HepG2 (cell line): ENCODE measurements around the gene PKIG. TPM values are rescaled to one million over a fixed set of nuclear protein-coding genes. Genes with fewer than 3 reads are reported as not detected.

ENCODE experiments used
- ATAC-seq: fragments of 200-7000 bp; cut with Tn5 transposase; 3 replicates; pipeline ENCODE4 v1.9.1; 2020; ENCODE audit warnings: mild to moderate bottlenecking, moderate library complexity
- BruUV-seq: library from RNA; stranded (reverse); fragments of 400-500 nt; replicated peaks from 2 replicates; lab custom pipeline; 2021; lab: Mats Ljungman, UMichigan
- CTCF ChIA-PET: fragments of 300-600 bp; formaldehyde crosslinking; extraction: SDS; loops from one replicate; lab custom pipeline; 2021; ENCODE audit warnings: low total read pairs, inconsistent platforms, low intra/inter-chr PET ratio; lab: Yijun Ruan, JAX
- POLR2A ChIA-PET: fragments of 350-600 bp; sonication (Branson Sonifier 250); formaldehyde crosslinking; loops from one replicate; lab custom pipeline; 2020; ENCODE audit warnings: antibody characterized with exemption, inconsistent platforms; lab: Yijun Ruan, JAX
- DNase-seq: peaks from one replicate; pipeline ENCODE4 v3.0.0-alpha.2; 2015; ENCODE audit warnings: low spot score
- FAIRE-seq: peaks from 3 replicates; lab custom pipeline; 2011; peaks lifted over from hg19 to GRCh38; lab: Jason Lieb, UNC
- H2AFZ ChIP-seq: one replicate; pipeline ENCODE4 v1.6.1; 2011; ENCODE audit warnings: low read length, inconsistent platforms
- H3K27ac ChIP-seq: fragments of 300-600 bp; 3 replicates; pipeline ENCODE4 v1.8.0; 2011; ENCODE audit warnings: mixed run types, mild to moderate bottlenecking, mixed read lengths, low read length, inconsistent platforms; ENCODE audit not compliant: insufficient read depth; ENCODE audit errors: extremely low read length
- H3K27me3 ChIP-seq, 2 experiments: fragments of 200-600 bp in 1 of 2; 2 replicates in 1 of 2; 3 replicates in 1 of 2; pipeline versions ENCODE4 v1.6.0 to v1.8.0; 2011; ENCODE audit warnings: low read length in 2 of 2, mild to moderate bottlenecking in 2 of 2, moderate library complexity in 2 of 2, inconsistent platforms in 1 of 2; ENCODE audit not compliant: insufficient read depth in 2 of 2, control insufficient read depth in 1 of 2
- H3K36me3 ChIP-seq, 2 experiments: fragments of 200-600 bp in 1 of 2; replicated peaks in 1 of 2; 2 replicates in 1 of 2; 3 replicates in 1 of 2; pipeline versions ENCODE4 v1.5.1 to v1.8.0; 2011; ENCODE audit warnings: low read length in 2 of 2, inconsistent platforms in 1 of 2; ENCODE audit not compliant: insufficient read depth in 2 of 2, control insufficient read depth in 1 of 2
- H3K4me1 ChIP-seq: 2 replicates; pipeline ENCODE4 v1.5.1; 2012; ENCODE audit warnings: low read length, inconsistent platforms; ENCODE audit not compliant: insufficient read depth
- H3K4me2 ChIP-seq: 2 replicates; pipeline ENCODE4 v1.6.0; 2011; ENCODE audit warnings: low read depth, low read length, inconsistent platforms
- H3K4me3 ChIP-seq, 3 experiments: fragments of 200-600 bp in 1 of 3; sonication (generic), shearing (Covaris generic) in 1 of 3; replicated peaks in 1 of 3; 2 replicates each; pipeline ENCODE4 v1.5.1; 2011 to 2016; ENCODE audit warnings: low read length in 3 of 3, inconsistent platforms in 2 of 3, low read depth in 2 of 3, mild to moderate bottlenecking in 2 of 3, control low read depth in 1 of 3, mixed read lengths in 1 of 3; ENCODE audit not compliant: insufficient read depth in 1 of 3
- H3K79me2 ChIP-seq: one replicate; pipeline ENCODE4 v1.6.1; 2011; ENCODE audit warnings: low read length, inconsistent platforms; ENCODE audit not compliant: insufficient read depth
- H3K9ac ChIP-seq: 2 replicates; pipeline ENCODE4 v1.6.0; 2011; ENCODE audit warnings: mild to moderate bottlenecking, low read depth, low read length, inconsistent platforms; ENCODE audit not compliant: insufficient read depth
- H3K9me3 ChIP-seq: 2 replicates; pipeline ENCODE4 v1.5.1; 2012; ENCODE audit warnings: mild to moderate bottlenecking, low read length
- H4K20me1 ChIP-seq: 2 replicates; pipeline ENCODE4 v1.6.0; 2011; ENCODE audit warnings: inconsistent platforms, mild to moderate bottlenecking, low read length, moderate library complexity; ENCODE audit not compliant: insufficient read depth
- ATF2 ChIP-seq: sonication (generic); formaldehyde crosslinking; IDR thresholded peaks from 2 replicates; pipeline ENCODE4 v1.4.0; 2020; ENCODE audit warnings: missing genetic modification reagents
- JUNB ChIP-seq: sonication (generic); formaldehyde crosslinking; IDR thresholded peaks from 2 replicates; pipeline ENCODE4 v1.8.0; 2022; ENCODE audit warnings: missing genetic modification reagents, mild to moderate bottlenecking, borderline replicate concordance
- MED1 ChIP-seq: sonication (generic); formaldehyde crosslinking; IDR thresholded peaks from 2 replicates; pipeline ENCODE4 v1.4.0; 2020; ENCODE audit warnings: missing genetic modification reagents
- MYC ChIP-seq: sonication (generic); formaldehyde crosslinking; IDR thresholded peaks from 2 replicates; pipeline ENCODE4 v1.9.0; 2021; ENCODE audit warnings: missing genetic modification reagents, borderline replicate concordance
- PCBP1 ChIP-seq: fragments of 200-400 bp; formaldehyde crosslinking; IDR thresholded peaks from 2 replicates; pipeline ENCODE4 v1.6.1; 2017; ENCODE audit warnings: mild to moderate bottlenecking, low read depth, low read length, borderline replicate concordance
- SRF ChIP-seq: IDR thresholded peaks from 2 replicates; pipeline ENCODE4 v1.6.1; 2011; ENCODE audit warnings: mild to moderate bottlenecking, low read depth, low read length, moderate library complexity
- ZMYM3 ChIP-seq: sonication (generic); formaldehyde crosslinking; IDR thresholded peaks from 2 replicates; pipeline ENCODE4 v1.5.1; 2020; ENCODE audit warnings: mild to moderate bottlenecking, missing genetic modification reagents
- ZNF121 ChIP-seq: sonication (generic); formaldehyde crosslinking; IDR thresholded peaks from 2 replicates; pipeline ENCODE4 v1.5.0; 2020; ENCODE audit warnings: mild to moderate bottlenecking, missing genetic modification reagents
- ZNF607 ChIP-seq: sonication (generic); formaldehyde crosslinking; IDR thresholded peaks from 2 replicates; pipeline ENCODE4 v1.5.1; 2020; ENCODE audit warnings: missing genetic modification reagents, mild to moderate bottlenecking, borderline replicate concordance
- ZNF619 ChIP-seq: sonication (generic); formaldehyde crosslinking; IDR thresholded peaks from 2 replicates; pipeline ENCODE4 v1.4.0; 2020; ENCODE audit warnings: mild to moderate bottlenecking, missing genetic modification reagents
- ZNF629 ChIP-seq: sonication (generic); formaldehyde crosslinking; conservative IDR thresholded peaks from 2 replicates; pipeline ENCODE4 v1.5.0; 2020; ENCODE audit warnings: missing genetic modification reagents
- WGBS: methylation state at CpG from one replicate; pipeline ENCODE4 v1.1.6; 2017; ENCODE audit warnings: low lambda C conversion rate; 5-methylcytosine and 5-hydroxymethylcytosine counted together
- in situ Hi-C: cut with HindIII; loops from 2 replicates; pipeline ENCODE4 v1.10.0; 2017; ENCODE audit warnings: low pct_unique_long_range_greater_than_20kb; ENCODE audit not compliant: extremely low pct_ligation_motif_present
- intact Hi-C: fragments of 100-400 bp; cut with micrococcal nuclease; formaldehyde crosslinking; loops from one replicate; pipeline ENCODE4 v1.10.0; 2022; ENCODE audit not compliant: unreplicated experiment
- polyA plus RNA-seq, 8 experiments: library from polyadenylated mRNA; depleted of rRNA in 3 of 8; stranded (reverse) in 7 of 8; unstranded in 1 of 8; fragments of >200 nt; fragmentation: Illumina TruSeq in 4 of 8; extraction: Trizol in 4 of 8; gene quantifications; 2 replicates each; pipeline versions ENCODE4 v1.2.1 to v1.2.3, GENCODE V29; 2011 to 2016; ENCODE audit warnings: low read depth in 4 of 8, missing spikeins in 1 of 8, mixed read lengths in 1 of 8; ENCODE audit not compliant: insufficient read depth in 1 of 8
- total RNA-seq, 5 experiments: library from RNA; depleted of rRNA; stranded (reverse); fragments of >200 nt; fragmentation: Illumina TruSeq; extraction: Trizol; gene quantifications; 2 replicates each; pipeline ENCODE4 v1.2.3, GENCODE V29; 2016; ENCODE audit warnings: low read depth in 1 of 5
- TF ChIP-seq, protein P1 (sequence below): sonication (generic); formaldehyde crosslinking; IDR thresholded peaks from 2 replicates; pipeline ENCODE4 v1.5.1; 2020; ENCODE audit warnings: mild to moderate bottlenecking, missing genetic modification reagents
- TF ChIP-seq, protein P2 (sequence below): sonication (generic); formaldehyde crosslinking; IDR thresholded peaks from 2 replicates; pipeline ENCODE4 v1.4.0; 2020; ENCODE audit warnings: mild to moderate bottlenecking, missing genetic modification reagents

The PKIG gene
- total and polyA plus RNA-seq, 2 of the 13 experiments (the other 11 are each of a cell fraction or from before 2014, with no cell fraction given) = 30.8 to 44.5 TPM

GRCh38 chr20:44637522-44638372 is 55.4 kb downstream of the PKIG start:
- H2AFZ ChIP-seq = no peak overlapping the region
- no peaks in the 10 kb centered on the region for H3K9me3 ChIP-seq
- H4K20me1 ChIP-seq = no peaks in the 10 kb centered on the region
- no peak overlapping the region for H3K27ac ChIP-seq
- peak; percentile 65 for TF ChIP-seq ZNF629 (CRISPR knock-in tag)
- TF ChIP-seq ATF2 (CRISPR knock-in tag) = no peak
- no peak for TF ChIP-seq ZNF607 (CRISPR knock-in tag)
- TF ChIP-seq JUNB (CRISPR knock-in tag) = no peak
- BruUV-seq = no TSS peak
- CTCF ChIA-PET = no interaction called here
- ATAC-seq = no peak
- H3K79me2 ChIP-seq = no peaks in the 10 kb centered on the region
- H3K27me3 ChIP-seq = no peaks in the 10 kb centered on the region
- FAIRE-seq = peak; percentile 36
- no peak overlapping the region for H3K9ac ChIP-seq
- H3K4me2 ChIP-seq = no peak overlapping the region
- no peak overlapping the region for H3K4me3 ChIP-seq
- WGBS = 74% methylated on average over 11 of the region's 11 CpGs
- in situ Hi-C loops (no loop called here), intact Hi-C loops (no loop called here)
- H3K4me1 ChIP-seq = peaks cover 17% of the 10 kb centered on the region
- no peak for DNase-seq
- POLR2A ChIA-PET = no interaction called here
- H3K36me3 ChIP-seq = no peaks in the 10 kb centered on the region

DNA sequence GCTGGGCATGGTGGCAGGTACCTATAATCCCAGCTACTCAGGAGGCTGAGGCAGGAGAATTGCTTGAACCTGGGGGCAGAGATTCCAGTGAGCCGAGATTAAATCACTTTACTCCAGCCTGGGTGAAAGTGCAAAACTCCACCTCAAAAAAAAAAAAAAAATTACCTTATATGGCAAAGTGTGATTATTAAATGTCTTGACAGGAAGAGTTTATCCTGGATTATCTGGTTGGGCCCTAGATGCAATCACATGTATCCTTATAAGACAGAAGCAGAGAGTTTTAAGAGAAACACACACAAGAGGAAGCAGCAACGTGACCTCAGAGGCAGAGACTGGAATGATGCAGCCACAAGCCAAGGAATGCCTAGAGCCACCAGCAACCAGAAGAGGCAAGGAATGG is 58.1 kb downstream of the PKIG start:
- Histone ChIP-seq H3K27me3 (no peaks in the 10 kb centered on the region), H3K4me2 (no peak overlapping the region), H3K36me3 (no peaks in the 10 kb centered on the region), H3K4me3 (no peak overlapping the region), H3K4me1 (peaks cover 28% of the 10 kb centered on the region), H4K20me1 (no peaks in the 10 kb centered on the region), H2AFZ (no peak overlapping the region), H3K9ac (no peak overlapping the region), H3K9me3 (no peaks in the 10 kb centered on the region), H3K27ac (no peak overlapping the region), H3K79me2 (no peaks in the 10 kb centered on the region)
- 87% methylated on average over 2 of the region's 2 CpGs for WGBS
- POLR2A ChIA-PET = no interaction called here
- BruUV-seq = no TSS peak
- CTCF ChIA-PET = no interaction called here
- DNase-seq (no peak), ATAC-seq (no peak), FAIRE-seq (no peak)
- in situ Hi-C loops (no loop called here), intact Hi-C loops (no loop called here)
- TF ChIP-seq MYC = no peak
- TF ChIP-seq ZNF121 = no peak
- peak; percentile 78 for TF ChIP-seq SRF
- TF ChIP-seq, protein P1, sequence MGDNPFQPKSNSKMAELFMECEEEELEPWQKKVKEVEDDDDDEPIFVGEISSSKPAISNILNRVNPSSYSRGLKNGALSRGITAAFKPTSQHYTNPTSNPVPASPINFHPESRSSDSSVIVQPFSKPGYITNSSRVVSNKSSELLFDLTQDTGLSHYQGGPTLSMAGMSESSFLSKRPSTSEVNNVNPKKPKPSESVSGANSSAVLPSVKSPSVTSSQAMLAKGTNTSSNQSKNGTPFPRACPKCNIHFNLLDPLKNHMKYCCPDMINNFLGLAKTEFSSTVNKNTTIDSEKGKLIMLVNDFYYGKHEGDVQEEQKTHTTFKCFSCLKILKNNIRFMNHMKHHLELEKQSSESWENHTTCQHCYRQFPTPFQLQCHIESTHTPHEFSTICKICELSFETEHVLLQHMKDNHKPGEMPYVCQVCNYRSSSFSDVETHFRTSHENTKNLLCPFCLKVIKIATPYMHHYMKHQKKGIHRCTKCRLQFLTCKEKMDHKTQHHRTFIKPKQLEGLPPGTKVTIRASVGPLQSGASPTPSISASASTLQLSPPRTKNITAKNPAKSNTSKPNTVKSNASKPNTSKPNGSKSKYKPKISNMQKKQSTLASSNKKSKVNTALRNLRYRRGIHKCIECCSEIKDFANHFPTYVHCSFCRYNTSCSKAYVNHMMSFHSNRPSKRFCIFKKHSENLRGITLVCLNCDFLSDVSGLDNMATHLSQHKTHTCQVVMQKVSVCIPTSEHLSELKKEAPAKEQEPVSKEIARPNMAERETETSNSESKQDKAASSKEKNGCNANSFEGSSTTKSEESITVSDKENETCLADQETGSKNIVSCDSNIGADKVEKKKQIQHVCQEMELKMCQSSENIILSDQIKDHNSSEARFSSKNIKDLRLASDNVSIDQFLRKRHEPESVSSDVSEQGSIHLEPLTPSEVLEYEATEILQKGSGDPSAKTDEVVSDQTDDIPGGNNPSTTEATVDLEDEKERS (CRISPR knock-in tag) = 0 out of 2 replicates have a peak, but pooled peaks have one; percentile 64
- TF ChIP-seq ZNF619 (CRISPR knock-in tag) = no peak
- TF ChIP-seq MED1 = no peak
- peak; percentile 46; the same call in 1 of the 2 replicates for TF ChIP-seq ZMYM3
- TF ChIP-seq, protein P2, sequence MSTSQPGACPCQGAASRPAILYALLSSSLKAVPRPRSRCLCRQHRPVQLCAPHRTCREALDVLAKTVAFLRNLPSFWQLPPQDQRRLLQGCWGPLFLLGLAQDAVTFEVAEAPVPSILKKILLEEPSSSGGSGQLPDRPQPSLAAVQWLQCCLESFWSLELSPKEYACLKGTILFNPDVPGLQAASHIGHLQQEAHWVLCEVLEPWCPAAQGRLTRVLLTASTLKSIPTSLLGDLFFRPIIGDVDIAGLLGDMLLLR = no peak
- no peak for TF ChIP-seq PCBP1
